GM12801 (cell line): ENCODE measurements around the gene CCL4.

Experiments
- TF ChIP-seq, protein P1 (sequence below): IDR thresholded peaks from one replicate; pipeline ENCODE4 v1.5.1; 2011; ENCODE audit warnings: control low read depth; ENCODE audit not compliant: insufficient read length; ENCODE audit errors: extremely low read depth

CCL4 gene

DNA sequence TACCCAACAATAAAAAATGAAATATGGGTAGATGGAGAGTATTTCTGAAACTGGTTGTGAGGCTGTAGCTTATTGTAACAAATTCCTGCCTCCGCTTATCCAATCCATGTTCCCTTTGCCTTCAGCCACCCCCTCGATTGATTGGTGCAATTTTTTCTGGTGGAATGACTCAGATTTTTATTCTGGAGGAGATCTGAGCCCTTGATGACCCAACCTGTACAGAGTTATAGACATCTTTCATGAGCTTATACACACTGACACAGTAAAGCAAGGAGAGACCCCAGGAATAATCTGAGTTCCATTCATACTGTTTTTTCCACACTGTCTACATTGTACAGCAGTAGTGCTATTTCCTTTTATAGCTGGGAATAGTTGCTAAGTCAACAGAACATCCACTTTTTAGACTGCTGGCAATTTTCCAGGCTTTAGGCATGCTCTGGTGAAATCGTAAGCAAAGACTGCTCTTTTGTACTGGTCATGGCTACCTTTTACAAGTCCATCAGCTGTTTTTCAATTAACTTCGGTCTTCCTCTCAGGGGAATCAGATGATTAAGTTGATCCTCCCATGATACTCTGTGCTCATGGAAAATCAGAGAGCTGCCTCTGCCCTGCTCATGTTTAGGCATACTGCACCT, 30.1 kb downstream of the CCL4 start:
- TF ChIP-seq, protein P1, sequence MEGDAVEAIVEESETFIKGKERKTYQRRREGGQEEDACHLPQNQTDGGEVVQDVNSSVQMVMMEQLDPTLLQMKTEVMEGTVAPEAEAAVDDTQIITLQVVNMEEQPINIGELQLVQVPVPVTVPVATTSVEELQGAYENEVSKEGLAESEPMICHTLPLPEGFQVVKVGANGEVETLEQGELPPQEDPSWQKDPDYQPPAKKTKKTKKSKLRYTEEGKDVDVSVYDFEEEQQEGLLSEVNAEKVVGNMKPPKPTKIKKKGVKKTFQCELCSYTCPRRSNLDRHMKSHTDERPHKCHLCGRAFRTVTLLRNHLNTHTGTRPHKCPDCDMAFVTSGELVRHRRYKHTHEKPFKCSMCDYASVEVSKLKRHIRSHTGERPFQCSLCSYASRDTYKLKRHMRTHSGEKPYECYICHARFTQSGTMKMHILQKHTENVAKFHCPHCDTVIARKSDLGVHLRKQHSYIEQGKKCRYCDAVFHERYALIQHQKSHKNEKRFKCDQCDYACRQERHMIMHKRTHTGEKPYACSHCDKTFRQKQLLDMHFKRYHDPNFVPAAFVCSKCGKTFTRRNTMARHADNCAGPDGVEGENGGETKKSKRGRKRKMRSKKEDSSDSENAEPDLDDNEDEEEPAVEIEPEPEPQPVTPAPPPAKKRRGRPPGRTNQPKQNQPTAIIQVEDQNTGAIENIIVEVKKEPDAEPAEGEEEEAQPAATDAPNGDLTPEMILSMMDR = no peak

DNA sequence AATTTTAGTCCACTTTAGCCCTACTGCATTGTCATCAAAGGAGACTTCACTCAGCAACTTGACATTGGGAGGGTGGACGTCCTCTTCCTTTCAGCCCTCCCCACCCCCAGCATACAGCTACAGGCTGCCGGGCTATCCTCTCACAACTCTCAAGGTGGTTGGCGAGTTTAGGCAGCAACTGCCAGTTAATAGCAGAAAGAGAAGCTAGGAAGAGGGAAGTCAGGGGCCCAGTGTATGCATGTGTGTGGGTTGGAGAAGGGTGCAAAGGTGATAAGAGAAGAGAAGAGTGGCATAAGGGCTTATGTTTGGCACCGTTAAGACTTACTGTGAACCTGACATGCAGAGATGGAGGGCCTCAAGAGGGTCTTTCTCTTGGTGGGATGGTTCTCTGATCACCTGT, 31.8 kb downstream of the CCL4 start:
- TF ChIP-seq, protein P1 = no peak

DNA sequence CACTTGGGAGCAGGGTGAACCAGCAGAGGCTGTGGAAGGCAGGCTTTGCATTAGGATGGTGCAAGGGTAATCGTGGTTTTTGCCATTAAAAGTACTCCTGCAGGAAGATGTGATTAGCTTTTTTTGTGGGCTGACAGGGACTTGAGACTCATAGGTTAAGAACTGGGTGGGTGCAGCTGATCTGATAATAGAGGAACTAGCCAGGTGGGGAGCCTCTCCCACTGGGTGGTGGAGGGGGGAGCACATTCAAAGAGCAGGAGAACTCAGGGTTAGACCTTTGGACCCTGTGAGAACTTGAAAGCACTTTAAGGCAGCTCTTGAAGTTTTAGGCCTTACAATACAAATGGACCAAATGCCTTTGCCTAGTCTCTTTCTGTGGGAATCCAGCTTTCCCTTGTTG, 32.4 kb downstream of the CCL4 start:
- TF ChIP-seq, protein P1 = no peak

DNA sequence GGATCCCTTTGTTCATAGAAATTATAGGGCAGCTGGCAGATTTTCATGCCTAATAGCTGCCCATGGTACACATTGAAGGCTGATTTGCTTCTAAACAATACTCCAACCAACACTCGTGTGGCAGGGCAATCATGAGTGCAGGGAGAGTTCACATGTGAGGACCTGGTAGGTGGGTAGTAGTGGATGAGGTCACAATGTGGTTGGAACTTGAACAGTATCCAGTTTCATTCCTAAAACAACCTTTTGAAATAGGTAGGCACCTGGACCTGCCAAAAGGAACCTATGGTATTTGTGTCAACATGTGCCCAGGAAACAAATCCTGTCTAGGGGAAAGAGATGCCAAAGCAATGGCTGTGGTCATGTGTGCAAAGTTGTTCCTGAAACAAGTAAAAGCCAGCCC, 32.8 kb downstream of the CCL4 start:
- TF ChIP-seq, protein P1 = no peak

DNA sequence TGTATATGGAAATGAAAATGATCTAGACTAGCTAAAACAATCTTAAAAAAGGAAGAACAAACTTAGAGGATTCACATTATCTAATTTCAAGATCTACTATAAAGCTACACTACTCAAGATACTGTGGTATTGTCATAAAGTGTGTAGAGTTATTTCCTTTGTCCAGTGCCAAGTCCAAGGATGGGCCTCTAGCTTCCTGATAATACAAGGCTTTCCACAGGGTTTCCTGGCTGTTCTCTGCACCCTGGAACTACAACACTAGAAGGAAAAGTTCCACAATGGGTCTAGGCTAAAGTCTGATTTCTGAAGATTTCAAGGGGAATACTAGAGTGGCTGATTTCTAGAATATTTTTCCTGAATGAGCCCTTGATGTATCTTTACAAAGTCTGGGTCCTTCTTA, 38.6 kb downstream of the CCL4 start:
- TF ChIP-seq, protein P1 = no peak

DNA sequence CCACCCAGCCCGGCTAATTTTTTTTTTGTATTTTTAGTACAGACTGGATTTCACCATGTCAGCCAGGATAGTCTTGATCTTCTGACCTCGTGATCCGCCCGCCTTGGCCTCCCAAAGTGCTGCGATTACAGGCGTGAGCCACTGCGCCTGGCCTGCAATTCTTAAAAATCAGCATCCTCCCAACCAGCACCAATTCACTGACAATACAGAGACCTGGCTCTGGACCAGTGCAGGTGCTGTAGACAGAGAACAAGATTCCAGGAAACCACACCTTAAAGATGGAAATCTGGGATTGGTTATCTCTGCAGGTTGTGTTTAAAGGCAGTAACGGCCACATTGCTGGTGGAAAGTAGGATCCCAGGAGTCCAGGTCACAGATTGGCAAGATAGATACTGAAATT, 39.2 kb downstream of the CCL4 start:
- TF ChIP-seq, protein P1 = no peak

DNA sequence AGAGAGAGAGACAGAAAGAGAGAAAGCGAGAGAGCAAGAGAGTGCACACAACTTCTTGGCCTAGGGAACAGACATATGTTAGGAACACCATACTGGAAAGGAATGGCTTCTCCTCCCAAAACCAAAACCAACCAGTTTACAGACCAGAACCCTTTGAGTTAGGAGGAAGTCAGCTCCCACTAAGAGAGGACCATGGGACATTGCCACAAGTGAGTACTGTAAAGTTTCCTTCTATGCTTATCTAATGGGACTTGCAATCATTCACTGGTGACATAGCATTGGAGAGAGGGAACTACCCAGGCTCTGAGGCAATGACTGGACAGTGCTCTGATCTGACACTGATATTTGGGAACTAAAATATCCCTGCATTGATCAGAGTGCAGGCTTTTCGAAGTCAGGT, 40.4 kb downstream of the CCL4 start:
- TF ChIP-seq, protein P1 = no peak
